GM23248 (cell line): Measurements from ENCODE around the gene TDO2. TPM values are rescaled to one million over a fixed set of nuclear protein-coding genes. Genes with fewer than 3 reads are reported as not detected.
A peak's percentile ranks its signal among the peaks of the same experiment; 100 is the strongest.

ENCODE experiments used
- DNase-seq: peaks from one replicate; pipeline ENCODE4 v3.0.0-alpha.2; 2015
- H2AFZ ChIP-seq: fragments of 200-600 bp; sonication (generic); 2 replicates; pipeline ENCODE4 v1.6.1; 2016; ENCODE audit warnings: antibody characterized with exemption
- H3F3A ChIP-seq: fragments of 200-600 bp; sonication (generic); 2 replicates; pipeline ENCODE4 v1.6.1; 2016; ENCODE audit warnings: mild to moderate bottlenecking, antibody characterized with exemption, mixed run types; ENCODE audit not compliant: insufficient read depth
- H3K27ac ChIP-seq: fragments of 200-600 bp; sonication (generic); 2 replicates; pipeline ENCODE4 v1.5.1; 2016; ENCODE audit warnings: mild to moderate bottlenecking
- H3K27me3 ChIP-seq: fragments of 200-600 bp; sonication (generic); replicated peaks from 2 replicates; pipeline ENCODE4 v1.6.1; 2016; ENCODE audit warnings: mild to moderate bottlenecking; ENCODE audit not compliant: insufficient read depth
- H3K36me3 ChIP-seq: fragments of 200-600 bp; sonication (generic); 2 replicates; pipeline ENCODE4 v1.6.1; 2016; ENCODE audit warnings: low read depth, mild to moderate bottlenecking
- H3K4me1 ChIP-seq: fragments of 200-600 bp; sonication (generic); 2 replicates; pipeline ENCODE4 v1.6.1; 2016; ENCODE audit warnings: mild to moderate bottlenecking; ENCODE audit not compliant: insufficient read depth
- H3K4me2 ChIP-seq: fragments of 200-600 bp; sonication (generic); one replicate; pipeline ENCODE4 v1.6.1; 2016; ENCODE audit warnings: mild to moderate bottlenecking; ENCODE audit not compliant: unreplicated experiment
- H3K4me3 ChIP-seq: fragments of 200-600 bp; sonication (generic); 2 replicates; pipeline ENCODE4 v1.5.1; 2016; ENCODE audit warnings: mild to moderate bottlenecking
- H3K79me2 ChIP-seq: fragments of 200-600 bp; sonication (generic); 2 replicates; pipeline ENCODE4 v1.6.1; 2016; ENCODE audit warnings: mild to moderate bottlenecking; ENCODE audit not compliant: insufficient read depth
- H3K9ac ChIP-seq: fragments of 200-600 bp; sonication (generic); 2 replicates; pipeline ENCODE4 v1.6.1; 2016; ENCODE audit warnings: mild to moderate bottlenecking
- H3K9me2 ChIP-seq: fragments of 200-600 bp; sonication (generic); 2 replicates; pipeline ENCODE4 v1.6.1; 2016; ENCODE audit warnings: mixed run types, mild to moderate bottlenecking, moderate library complexity; ENCODE audit not compliant: insufficient read depth
- H3K9me3 ChIP-seq: fragments of 200-600 bp; sonication (generic); one replicate; pipeline ENCODE4 v1.6.1; 2017; ENCODE audit warnings: low read depth
- H4K20me1 ChIP-seq: fragments of 200-600 bp; sonication (generic); 2 replicates; pipeline ENCODE4 v1.6.0; 2016; ENCODE audit not compliant: insufficient read depth
- EZH2 ChIP-seq: fragments of 200-600 bp; sonication (generic); IDR thresholded peaks from 2 replicates; pipeline ENCODE4 v1.6.1; 2018; ENCODE audit warnings: antibody characterized with exemption, mild to moderate bottlenecking; ENCODE audit not compliant: insufficient read depth, poor library complexity, severe bottlenecking
- EZH2phosphoT487 ChIP-seq: fragments of 200-600 bp; sonication (generic); IDR thresholded peaks from 2 replicates; pipeline ENCODE4 v1.6.1; 2018; ENCODE audit warnings: antibody characterized with exemption, moderate library complexity, mild to moderate bottlenecking, low read depth; ENCODE audit not compliant: insufficient read depth
- WGBS, 2 experiments: methylation state at CpG; one replicate each; pipeline ENCODE4 v1.1.6; 2015 to 2017; ENCODE audit warnings: low lambda C conversion rate in 2 of 2, low coverage in 1 of 2; ENCODE audit errors: missing lambda C conversion rate in 2 of 2; 5-methylcytosine and 5-hydroxymethylcytosine counted together
- in situ Hi-C: fragments of 300-500 bp; cut with MboI; formaldehyde crosslinking; loops from 2 replicates; pipeline ENCODE4 v1.15.0; 2020
- polyA plus RNA-seq: library from polyadenylated mRNA; unstranded; fragments of >200 nt; fragmentation: Nextera tagmentation; extraction: Ambion mirVana; gene quantifications from 2 replicates; pipeline ENCODE4 v1.2.1, GENCODE V29; 2016
- total RNA-seq: library from RNA; depleted of rRNA; stranded (reverse); fragments of >200 nt; shearing (Covaris generic); gene quantifications from 2 replicates; pipeline ENCODE4 v1.2.3, GENCODE V29; 2014

The TDO2 gene
- total and polyA plus RNA-seq, 2 experiments from 2014 or later: not detected

DNA sequence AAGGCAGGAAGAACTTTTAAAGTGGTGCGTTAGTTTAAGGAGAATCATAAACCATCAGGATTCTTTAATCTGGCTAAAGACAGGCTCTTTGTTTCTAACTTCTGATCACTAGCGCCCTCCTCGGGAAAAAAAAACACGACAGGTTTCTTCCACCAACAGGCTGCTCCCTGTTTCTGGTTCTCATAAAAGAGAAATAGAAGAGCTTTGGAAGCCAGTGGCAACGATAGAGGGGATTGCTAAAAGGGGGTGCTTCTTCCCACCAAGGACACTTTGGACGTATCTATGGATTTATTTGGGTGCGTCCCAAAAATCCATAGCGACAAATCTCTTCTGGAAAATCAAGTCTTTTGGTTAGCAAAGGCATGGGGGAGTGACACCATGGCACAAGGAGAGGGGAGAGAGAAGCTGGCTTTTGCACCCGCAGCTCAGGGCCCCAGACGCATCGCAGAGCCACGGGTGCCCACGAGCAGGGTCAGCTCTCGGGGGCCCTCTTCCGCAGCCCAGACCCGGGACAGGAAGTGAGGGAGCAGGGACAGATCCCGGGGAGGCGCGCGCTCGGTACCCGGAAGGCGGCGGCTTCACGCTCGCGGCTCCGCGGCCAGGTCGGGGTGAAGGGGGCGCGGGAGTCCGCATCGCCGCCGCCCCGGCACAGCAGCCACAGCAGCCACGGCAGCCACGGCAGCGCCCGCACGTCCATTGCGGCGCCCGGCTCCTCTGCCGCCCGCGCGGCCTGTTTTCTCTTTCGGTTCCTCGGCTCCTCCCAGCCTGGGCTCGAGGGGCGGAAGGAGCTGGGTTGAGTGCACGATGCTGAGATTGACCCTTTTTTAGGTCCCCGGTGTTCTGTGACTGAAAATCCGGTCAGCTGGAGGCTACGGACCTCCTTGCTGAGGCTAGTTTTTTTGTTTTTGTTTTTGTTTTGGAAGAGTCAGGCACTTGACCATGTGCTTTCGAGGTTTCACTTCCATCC is 49.9 kb downstream of the TDO2 start, which contains the start of gene CTSO:
Gene CTSO (minus strand): TSS at position 716 of the 967 bp plus-strand sequence. CDS start 19 bp downstream, at position 697.
- Histone ChIP-seq H4K20me1 (no peaks in the 10 kb centered on the region), H2AFZ (peak within 1 kb of the TSS; percentile 98), H3F3A (peaks cover 12% of the 10 kb centered on the region; the same call in 1 of the 2 replicates), H3K9me2 (no peaks in the 10 kb centered on the region), H3K4me3 (peak within 1 kb of the TSS; percentile 80), H3K9me3 (no peaks in the 10 kb centered on the region), H3K27ac (peak within 1 kb of the TSS; percentile 95), H3K27me3 (no peaks in the 10 kb centered on the region), H3K4me1 (peaks cover 12% of the 10 kb centered on the region), H3K36me3 (no peaks in the 10 kb centered on the region), H3K9ac (peak within 1 kb of the TSS; percentile 96), H3K79me2 (no peaks in the 10 kb centered on the region), H3K4me2 (peak within 1 kb of the TSS; percentile 90)
- TF ChIP-seq EZH2: no peak
- no peak for TF ChIP-seq EZH2phosphoT487
- WGBS, 2 experiments: 1 to 4% methylated on average over 40 to 51 of the region's 58 CpGs
- in situ Hi-C loops: loop anchor here (25.0 kb wide), 3 partner anchors 734 to 1184 kb away; partner anchors contain the start of gene PDGFC
- DNase-seq: peak; percentile 84

DNA sequence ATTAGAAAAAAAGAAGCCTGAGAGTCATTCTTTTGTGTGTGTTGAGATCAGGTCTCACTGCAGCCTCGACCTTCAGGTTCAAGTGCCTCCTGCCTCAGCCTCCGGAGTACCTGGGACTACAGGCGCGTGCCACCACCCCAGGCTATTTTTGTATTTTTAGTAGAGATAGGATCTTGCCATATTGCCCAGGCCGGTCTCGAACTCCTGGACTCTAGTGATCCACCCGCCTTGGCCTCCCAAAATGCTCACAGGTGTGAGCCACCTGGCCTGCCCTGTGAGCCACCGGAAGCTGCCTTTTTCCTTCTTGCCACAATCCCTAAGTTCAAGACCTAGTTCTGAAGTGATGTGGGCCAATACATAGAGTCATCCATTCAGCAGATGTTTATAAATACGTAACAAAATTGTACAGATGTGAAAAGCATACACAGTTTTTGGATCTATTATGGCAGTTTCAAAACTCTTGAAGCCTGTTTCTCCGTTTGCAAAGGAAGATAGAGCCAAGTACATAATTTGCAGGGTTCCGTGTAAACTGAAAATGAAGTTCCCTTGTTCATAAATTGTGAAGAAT is 50.7 kb downstream of the TDO2 start:
- DNase-seq: peak; percentile 20
- TF ChIP-seq EZH2: no peak
- TF ChIP-seq EZH2phosphoT487: no peak
- Histone ChIP-seq H3K36me3 (no peaks in the 10 kb centered on the region), H3K79me2 (no peaks in the 10 kb centered on the region), H3K9ac (peak overlapping the region; percentile 96), H3K27me3 (no peaks in the 10 kb centered on the region), H3K9me3 (no peaks in the 10 kb centered on the region), H4K20me1 (no peaks in the 10 kb centered on the region), H3K4me1 (peaks cover 12% of the 10 kb centered on the region), H3F3A (peaks cover 12% of the 10 kb centered on the region; the same call in 1 of the 2 replicates), H3K27ac (peak overlapping the region; percentile 95), H3K4me3 (peak overlapping the region; percentile 80), H3K9me2 (no peaks in the 10 kb centered on the region), H2AFZ (peak overlapping the region; percentile 98), H3K4me2 (peak overlapping the region; percentile 90)
- WGBS, 2 experiments: 60 to 62% methylated on average over 11 of the region's 11 CpGs
- in situ Hi-C loops: loop anchor here (25.0 kb wide), 3 partner anchors 733 to 1183 kb away; partner anchors contain the start of gene PDGFC

DNA sequence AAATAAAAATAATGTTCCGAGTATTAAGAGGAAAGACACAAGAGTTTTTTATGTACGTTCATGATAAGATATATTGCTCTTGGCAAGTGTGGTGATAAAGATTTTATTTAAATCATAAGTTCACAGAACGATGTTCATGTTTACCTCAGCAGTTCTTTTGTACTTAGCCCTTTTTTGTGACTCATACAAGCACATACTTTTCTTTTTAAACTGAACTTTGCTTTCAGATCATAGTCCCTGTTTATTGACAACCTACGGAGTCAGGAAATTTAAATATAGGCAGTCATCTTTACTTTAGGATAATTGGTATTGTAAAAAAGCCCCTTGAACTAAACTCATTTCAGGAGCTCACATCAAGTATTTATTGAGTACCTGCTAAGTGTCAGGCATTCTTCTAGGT is 51.4 kb downstream of the TDO2 start:
- Histone ChIP-seq H3F3A (peaks cover 12% of the 10 kb centered on the region; the same call in 1 of the 2 replicates), H3K79me2 (no peaks in the 10 kb centered on the region), H3K9me2 (no peaks in the 10 kb centered on the region), H3K36me3 (no peaks in the 10 kb centered on the region), H3K27ac (no peak overlapping the region), H4K20me1 (no peaks in the 10 kb centered on the region), H3K4me1 (peaks cover 12% of the 10 kb centered on the region), H3K4me3 (no peak overlapping the region), H3K4me2 (no peak overlapping the region), H3K9me3 (no peaks in the 10 kb centered on the region), H3K9ac (no peak overlapping the region), H3K27me3 (no peaks in the 10 kb centered on the region), H2AFZ (peak overlapping the region; percentile 98; the same call in 1 of the 2 replicates)
- in situ Hi-C loops: loop anchor here (25.0 kb wide), 3 partner anchors 732 to 1182 kb away; partner anchors contain the start of gene PDGFC
- TF ChIP-seq EZH2phosphoT487: no peak
- no peak for TF ChIP-seq EZH2
- 42 to 46% methylated on average over 4 of the region's 4 CpGs for WGBS, 2 experiments
- DNase-seq: peak; percentile 12

DNA sequence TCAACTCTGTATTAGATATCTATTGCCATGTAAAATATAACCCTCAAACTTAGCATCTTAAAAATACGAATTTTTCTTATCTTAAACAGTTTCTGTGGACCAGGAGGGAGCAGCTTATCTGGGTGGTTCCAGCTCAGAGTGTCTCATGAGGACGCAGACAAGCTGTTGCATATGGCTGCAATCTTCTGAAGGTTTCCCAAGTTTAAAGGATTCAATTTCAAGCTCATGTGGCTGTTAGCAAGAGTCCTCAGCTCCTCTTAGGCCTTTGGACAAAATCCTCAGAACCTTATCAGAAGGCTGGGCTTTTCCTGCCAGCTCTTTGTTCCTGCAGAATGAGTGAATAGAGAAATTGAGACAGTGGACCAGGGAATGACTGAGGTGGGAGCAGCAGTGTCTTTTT is 53.0 kb downstream of the TDO2 start:
- in situ Hi-C loops: loop anchor here (25.0 kb wide), 3 partner anchors 731 to 1181 kb away; partner anchors contain the start of gene PDGFC
- no peak overlapping the region for H3K4me3 ChIP-seq
- H2AFZ ChIP-seq: no peak overlapping the region
- no peaks in the 10 kb centered on the region for H3K36me3 ChIP-seq
- no peaks in the 10 kb centered on the region for H3K9me2 ChIP-seq
- H4K20me1 ChIP-seq: no peaks in the 10 kb centered on the region
- no peaks in the 10 kb centered on the region for H3K27me3 ChIP-seq
- 40 to 46% methylated on average over 2 of the region's 2 CpGs for WGBS, 2 experiments
- DNase-seq: no peak
- H3K27ac ChIP-seq: no peak overlapping the region
- peaks cover 12% of the 10 kb centered on the region; the same call in 1 of the 2 replicates for H3F3A ChIP-seq
- no peak overlapping the region for H3K9ac ChIP-seq
- peaks cover 16% of the 10 kb centered on the region for H3K4me1 ChIP-seq
- no peak for TF ChIP-seq EZH2
- no peak for TF ChIP-seq EZH2phosphoT487
- no peaks in the 10 kb centered on the region for H3K79me2 ChIP-seq
- no peak overlapping the region for H3K4me2 ChIP-seq
- no peaks in the 10 kb centered on the region for H3K9me3 ChIP-seq
